ENCODE measurements around the gene SERAC1. TPM values are rescaled to one million over a fixed set of nuclear protein-coding genes. Genes with fewer than 3 reads are reported as not detected.

The SERAC1 gene
- polyA plus RNA-seq, 1 donor (not counting 4 experiments of a cell fraction or from before 2014, with no cell fraction given) = 10.1 TPM

GRCh38 chr6:158174024-158174423 is 6.0 kb upstream of the SERAC1 start:
- no peaks in the 10 kb centered on the region for H3K36me3 ChIP-seq (ENCODE audit: control insufficient read depth in 2 of 2, extremely low read depth in 1 of 2, insufficient read depth in 2 of 2, low read length in 2 of 2)
- no peaks in the 10 kb centered on the region for H4K20me1 ChIP-seq (ENCODE audit: control insufficient read depth, extremely low read depth, insufficient read depth, low read length)
- TF ChIP-seq EZH2 (IDR thresholded peaks at IDR 0.05; ENCODE audit: low read length) = no peak
- no peak for TF ChIP-seq CTCF (optimal IDR thresholded peaks at IDR 0.05 in 1 of 3, IDR thresholded peaks at IDR 0.05 in 1 of 3, conservative IDR thresholded peaks at IDR 0.05 in 1 of 3; ENCODE audit: extremely low read depth in 1 of 3, insufficient read depth in 2 of 3, low read length in 3 of 3)
- H3K4me3 ChIP-seq (ENCODE audit: control insufficient read depth in 2 of 3, extremely low read depth in 1 of 3, insufficient read depth in 2 of 3, low read depth in 1 of 3, low read length in 3 of 3) = no peak overlapping the region
- H2AFZ ChIP-seq (ENCODE audit: control insufficient read depth, low read length) = no peak overlapping the region
- H3K27ac ChIP-seq (ENCODE audit: control insufficient read depth, insufficient read depth, low read length) = no peak overlapping the region
- H3K9me3 ChIP-seq (ENCODE audit: control insufficient read depth, low read depth, low read length) = no peaks in the 10 kb centered on the region
- H3K4me1 ChIP-seq (ENCODE audit: control insufficient read depth, extremely low read depth, insufficient read depth, low read length) = peaks cover 25% of the 10 kb centered on the region
- H3K9me1 ChIP-seq (ENCODE audit: control insufficient read depth, extremely low read depth, insufficient read depth, low read length) = no peaks in the 10 kb centered on the region
- no peak for DNase-seq (ENCODE audit: low read depth, low spot score)
- no peaks in the 10 kb centered on the region for H3K27me3 ChIP-seq (ENCODE audit: control insufficient read depth, extremely low read depth, insufficient read depth, low read length)
- peaks cover 10% of the 10 kb centered on the region for H3K79me2 ChIP-seq (ENCODE audit: control insufficient read depth, insufficient read depth, low read length)
- dilution Hi-C loops (cut with MboI; ENCODE audit: extremely low pct_ligation_motif_present, low sequenced_read_pairs) = no loop called here
- no peak overlapping the region for H3K4me2 ChIP-seq (ENCODE audit: control insufficient read depth, extremely low read depth, insufficient read depth, low read depth, low read length)
- no peak for FAIRE-seq
- H3K9ac ChIP-seq (ENCODE audit: control insufficient read depth, extremely low read depth, insufficient read depth, low read length) = no peak overlapping the region

GRCh38 chr6:158172001-158172400 is 3.9 kb upstream of the SERAC1 start:
- Histone ChIP-seq H3K4me1 (ENCODE audit: control insufficient read depth, extremely low read depth, insufficient read depth, low read length) (peaks cover 25% of the 10 kb centered on the region), H3K4me2 (ENCODE audit: control insufficient read depth, extremely low read depth, insufficient read depth, low read depth, low read length) (no peak overlapping the region), H3K27ac (ENCODE audit: control insufficient read depth, insufficient read depth, low read length) (no peak overlapping the region), H4K20me1 (ENCODE audit: control insufficient read depth, extremely low read depth, insufficient read depth, low read length) (no peaks in the 10 kb centered on the region), H3K79me2 (ENCODE audit: control insufficient read depth, insufficient read depth, low read length) (peaks cover 9% of the 10 kb centered on the region), H3K4me3 (ENCODE audit: control insufficient read depth in 2 of 3, extremely low read depth in 1 of 3, insufficient read depth in 2 of 3, low read depth in 1 of 3, low read length in 3 of 3) (no peak overlapping the region), H3K9ac (ENCODE audit: control insufficient read depth, extremely low read depth, insufficient read depth, low read length) (no peak overlapping the region), H3K27me3 (ENCODE audit: control insufficient read depth, extremely low read depth, insufficient read depth, low read length) (no peaks in the 10 kb centered on the region), H2AFZ (ENCODE audit: control insufficient read depth, low read length) (no peak overlapping the region), H3K9me1 (ENCODE audit: control insufficient read depth, extremely low read depth, insufficient read depth, low read length) (no peaks in the 10 kb centered on the region), H3K36me3 (ENCODE audit: control insufficient read depth in 2 of 2, extremely low read depth in 1 of 2, insufficient read depth in 2 of 2, low read length in 2 of 2) (no peaks in the 10 kb centered on the region), H3K9me3 (ENCODE audit: control insufficient read depth, low read depth, low read length) (no peaks in the 10 kb centered on the region)
- dilution Hi-C loops (cut with MboI; ENCODE audit: extremely low pct_ligation_motif_present, low sequenced_read_pairs) = no loop called here
- DNase-seq (ENCODE audit: low read depth, low spot score) (no peak), FAIRE-seq (no peak)
- no peak for TF ChIP-seq CTCF (optimal IDR thresholded peaks at IDR 0.05 in 1 of 3, IDR thresholded peaks at IDR 0.05 in 1 of 3, conservative IDR thresholded peaks at IDR 0.05 in 1 of 3; ENCODE audit: extremely low read depth in 1 of 3, insufficient read depth in 2 of 3, low read length in 3 of 3)
- TF ChIP-seq EZH2 (IDR thresholded peaks at IDR 0.05; ENCODE audit: low read length) = no peak
